NCI-H2171 (cell line): ENCODE results near the gene RAD51C.
"Not testable (repeated sequence)": the region's sequence is repeated elsewhere in the genome, so short reads cannot be mapped to it uniquely, and the experiment has no call there.

Experiments
- DNase-seq: peaks from one replicate; lab custom pipeline; 2025; lab: John Stamatoyannopoulos, UW

RAD51C gene

DNA sequence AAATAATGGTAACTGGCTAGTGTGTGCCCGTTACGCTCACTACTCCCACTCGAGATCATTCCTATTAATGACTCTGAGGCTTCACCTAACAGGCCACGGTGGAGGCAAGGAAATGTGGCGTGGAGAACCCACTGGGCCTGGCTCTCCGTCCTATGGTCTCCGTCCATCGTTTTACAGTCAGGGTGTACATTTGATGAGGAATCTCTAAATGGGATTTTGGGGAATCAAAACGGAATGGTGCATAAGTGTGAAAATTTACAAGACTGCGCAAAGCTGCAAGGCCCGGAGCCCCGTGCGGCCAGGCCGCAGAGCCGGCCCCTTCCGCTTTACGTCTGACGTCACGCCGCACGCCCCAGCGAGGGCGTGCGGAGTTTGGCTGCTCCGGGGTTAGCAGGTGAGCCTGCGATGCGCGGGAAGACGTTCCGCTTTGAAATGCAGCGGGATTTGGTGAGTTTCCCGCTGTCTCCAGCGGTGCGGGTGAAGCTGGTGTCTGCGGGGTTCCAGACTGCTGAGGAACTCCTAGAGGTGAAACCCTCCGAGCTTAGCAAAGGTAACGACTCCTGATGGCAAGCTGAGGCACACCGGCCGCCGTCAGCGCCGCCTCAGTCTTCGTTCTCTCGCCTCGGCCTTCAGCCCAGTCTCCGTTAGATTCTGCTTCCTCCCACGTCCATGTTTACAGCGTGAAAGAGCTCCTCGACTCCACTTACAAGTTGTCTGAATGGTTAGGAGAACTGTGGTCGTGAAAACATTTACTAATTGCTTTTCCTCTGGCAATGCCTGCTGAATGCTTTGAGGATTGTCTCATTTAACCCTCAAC is at the start of gene RAD51C:
TSS of gene RAD51C (plus strand) at position 364 of the 817 bp plus-strand sequence. CDS start at position 406, 42 bp downstream.
- DNase-seq = peak; percentile 96

DNA sequence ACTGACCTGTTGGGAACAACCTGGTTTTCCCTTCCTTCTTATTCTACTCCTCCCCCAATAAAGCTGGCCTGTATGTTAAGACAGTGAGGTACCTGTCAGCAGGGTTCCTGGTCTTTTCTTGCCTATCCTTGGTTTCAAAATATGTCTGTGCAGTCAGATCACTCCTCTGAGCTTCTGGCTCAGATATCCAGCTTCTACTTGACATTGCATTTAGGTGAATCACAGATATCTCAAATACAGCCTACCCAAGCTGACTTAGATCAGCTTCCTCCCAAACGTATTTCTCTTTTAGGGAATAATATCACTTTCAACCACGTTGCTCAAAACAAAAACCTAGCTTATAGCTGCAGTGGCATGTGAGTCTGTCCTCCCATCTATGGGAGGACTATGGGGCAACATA is 49.3 kb upstream of the RAD51C start:
- no peak for DNase-seq

DNA sequence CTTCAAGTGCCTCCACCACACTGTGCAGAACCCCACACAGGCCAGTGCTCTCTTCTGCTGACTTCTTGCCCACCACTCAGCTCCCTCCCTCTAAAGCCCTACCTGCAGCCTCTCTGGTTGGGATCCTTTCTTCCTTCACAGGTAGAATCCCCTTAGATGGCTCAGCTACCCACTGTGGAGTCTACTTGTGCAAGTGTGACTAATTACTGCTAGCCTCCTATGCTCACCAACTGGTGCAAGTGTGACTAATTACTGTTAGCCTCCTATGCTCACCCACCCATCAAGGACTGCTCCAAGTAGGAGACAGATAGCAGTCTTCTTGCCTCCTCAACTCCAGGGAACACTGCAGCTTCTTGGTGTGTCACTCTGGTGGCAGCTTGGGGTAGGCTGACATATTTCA is 44.2 kb upstream of the RAD51C start:
- no peak for DNase-seq

DNA sequence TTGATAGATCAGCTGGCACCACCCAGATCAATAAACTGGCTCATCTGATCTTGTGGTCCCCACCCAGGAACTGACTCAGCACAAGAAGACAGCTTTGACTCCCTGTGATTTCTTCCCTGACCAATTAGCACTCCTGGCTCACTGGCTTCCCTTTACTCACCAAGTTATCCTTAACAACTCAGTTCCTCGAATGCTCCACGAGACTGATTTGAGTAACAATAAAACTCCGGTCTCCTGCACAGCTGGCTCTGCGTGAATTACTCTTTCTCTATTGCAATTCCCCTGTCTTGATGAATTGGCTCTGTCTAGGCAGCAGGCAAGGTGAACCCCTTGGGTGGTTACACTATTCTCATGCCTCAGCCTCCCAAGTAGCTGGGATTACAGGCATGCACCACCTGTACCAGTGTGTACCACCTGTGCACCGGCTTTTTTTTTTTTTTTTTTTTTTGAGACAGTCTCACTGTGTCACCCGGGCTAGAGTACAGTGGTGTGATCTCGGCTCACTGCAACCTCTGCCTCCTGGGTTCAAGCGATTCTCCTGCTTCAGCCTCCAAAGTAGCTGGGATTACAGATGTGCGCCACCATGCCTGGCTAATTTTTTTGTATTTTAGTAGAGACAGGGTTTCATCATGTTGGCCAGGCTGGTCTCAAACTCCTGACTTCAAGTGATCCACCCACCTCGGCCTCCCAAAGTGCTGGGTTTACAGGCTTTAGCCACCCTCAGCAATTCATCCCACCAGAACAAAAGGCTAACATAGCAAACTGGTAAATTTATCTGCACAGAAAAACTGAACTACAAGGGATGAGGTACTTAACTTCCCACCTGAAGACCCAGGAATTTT is 34.2 kb upstream of the RAD51C start:
- DNase-seq = peak; percentile 2

- peak; percentile 90 for DNase-seq
Observed at GRCh38 chr17:58658804-58659713, 33.3 kb upstream of the RAD51C start.

DNA sequence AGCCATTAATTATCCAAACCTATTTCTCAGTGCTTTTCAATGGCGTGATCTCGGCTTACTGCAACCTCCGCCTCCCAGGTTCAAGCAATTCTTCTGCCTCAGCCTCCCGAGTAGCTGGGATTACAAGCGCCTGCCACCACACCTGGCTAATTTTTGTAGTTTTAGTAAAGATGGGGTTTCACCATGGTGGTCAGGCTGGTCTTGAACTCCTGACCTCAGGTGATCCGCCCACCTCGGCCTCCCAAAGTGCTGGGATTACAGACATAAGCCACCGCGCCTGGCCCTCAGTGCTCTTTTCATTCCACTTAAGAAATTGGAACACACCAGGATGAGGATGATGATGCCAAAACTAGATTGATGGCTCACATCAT is 32.7 kb upstream of the RAD51C start:
- not testable (repeated sequence) for DNase-seq

DNA sequence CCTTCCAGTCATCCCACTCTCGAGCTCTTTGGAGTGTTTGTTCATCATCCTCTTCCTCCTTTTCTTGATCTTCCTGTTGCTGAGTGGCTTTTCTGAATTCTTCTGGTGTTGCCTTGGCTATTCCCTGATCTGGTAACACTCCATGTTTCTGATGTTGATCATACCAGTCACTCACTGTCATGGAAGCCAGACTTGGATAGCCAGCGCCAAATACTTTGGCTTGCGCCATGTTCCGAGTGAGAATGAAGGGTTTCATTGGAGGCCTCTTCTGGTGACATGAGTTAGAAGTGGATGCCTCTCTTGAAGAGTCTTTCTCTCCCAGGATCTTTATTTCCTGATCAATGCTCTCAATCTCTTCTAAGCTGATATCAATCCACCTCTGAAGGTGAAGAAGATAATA is 31.8 kb upstream of the RAD51C start:
- no peak for DNase-seq

DNA sequence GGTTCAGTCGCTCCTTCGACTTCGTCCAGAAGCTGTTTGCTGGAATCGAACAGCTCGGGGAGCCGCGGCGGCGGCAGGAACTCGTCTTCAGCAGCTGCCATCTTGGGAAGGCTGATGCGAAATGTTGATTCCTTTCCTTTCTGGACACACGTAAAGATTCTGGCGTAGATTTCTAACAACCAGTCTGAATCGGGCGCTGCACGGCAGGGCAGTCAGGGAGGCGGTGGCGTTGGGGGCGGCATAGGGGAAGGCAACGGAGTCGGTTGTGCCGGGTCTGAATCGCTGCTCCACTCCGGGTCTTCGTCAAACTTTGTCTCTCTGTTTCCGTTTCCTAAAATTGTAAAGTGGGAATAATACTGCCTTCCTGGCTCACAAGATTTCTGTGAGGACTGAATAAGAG is 30.9 kb upstream of the RAD51C start:
- DNase-seq = no peak

GRCh38 chr17:58664302-58664701 is 28.1 kb upstream of the RAD51C start:
- no peak for DNase-seq

DNA sequence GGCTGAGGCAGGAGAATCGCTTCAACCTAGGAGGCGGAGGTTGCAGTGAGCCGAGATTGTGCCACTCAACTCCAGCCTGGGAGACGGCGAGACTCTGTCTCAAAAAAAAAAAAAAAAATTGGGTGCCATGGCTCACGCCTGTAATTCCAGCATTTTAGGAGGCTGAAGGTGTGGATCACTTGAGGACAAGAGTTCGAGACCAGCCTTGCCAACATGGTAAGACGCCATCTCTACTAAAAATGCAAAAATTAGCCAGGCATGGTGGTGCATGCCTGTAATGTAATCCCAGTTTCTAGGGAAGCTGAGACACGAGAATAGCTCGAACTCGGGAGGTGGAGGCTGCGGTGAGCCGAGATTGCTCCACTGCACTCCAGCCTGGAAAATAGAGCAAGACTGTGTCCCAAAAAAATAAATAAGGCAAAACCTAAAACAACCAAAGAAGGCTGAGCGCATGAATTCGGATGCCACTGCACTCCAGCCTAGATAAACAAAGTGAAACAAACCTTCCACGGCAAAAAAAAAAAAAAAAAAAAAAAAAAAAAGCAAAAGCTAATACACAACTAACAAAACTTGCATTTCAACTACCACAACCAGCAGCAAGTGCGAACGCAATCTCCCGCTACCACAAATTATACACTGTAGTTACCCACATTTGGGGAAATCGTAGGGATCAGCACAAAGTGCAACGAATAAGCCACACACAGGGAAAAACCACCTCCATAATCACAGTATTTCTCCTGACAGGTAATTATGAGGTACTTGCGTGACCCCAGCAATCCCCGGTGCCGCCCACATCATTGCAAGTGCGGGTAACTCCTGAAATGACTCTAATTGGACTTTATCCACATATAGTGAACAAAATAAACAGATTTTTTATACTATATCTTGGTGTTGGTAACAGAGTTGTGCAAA is 26.2 kb upstream of the RAD51C start:
- no peak for DNase-seq

DNA sequence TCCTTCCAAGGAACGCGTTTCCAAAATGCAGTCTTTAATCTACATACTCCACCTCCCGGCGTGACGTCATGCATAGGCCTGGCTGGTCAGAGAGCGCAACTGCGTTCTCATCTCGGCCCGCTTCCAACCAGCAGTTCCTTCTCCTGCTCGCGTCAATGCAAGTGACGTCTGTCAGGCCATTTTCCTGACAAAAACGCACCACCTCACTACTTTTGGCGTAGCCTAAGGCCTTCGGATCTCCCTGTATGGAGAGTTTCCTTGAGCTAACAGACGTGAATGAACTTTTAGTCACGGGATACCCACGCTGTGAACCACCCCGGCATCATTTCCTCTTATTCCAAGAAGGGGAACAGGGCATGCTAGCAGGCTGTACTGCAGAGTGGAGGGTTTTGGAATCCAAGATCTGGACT is 25.5 kb upstream of the RAD51C start:
- no peak for DNase-seq

DNA sequence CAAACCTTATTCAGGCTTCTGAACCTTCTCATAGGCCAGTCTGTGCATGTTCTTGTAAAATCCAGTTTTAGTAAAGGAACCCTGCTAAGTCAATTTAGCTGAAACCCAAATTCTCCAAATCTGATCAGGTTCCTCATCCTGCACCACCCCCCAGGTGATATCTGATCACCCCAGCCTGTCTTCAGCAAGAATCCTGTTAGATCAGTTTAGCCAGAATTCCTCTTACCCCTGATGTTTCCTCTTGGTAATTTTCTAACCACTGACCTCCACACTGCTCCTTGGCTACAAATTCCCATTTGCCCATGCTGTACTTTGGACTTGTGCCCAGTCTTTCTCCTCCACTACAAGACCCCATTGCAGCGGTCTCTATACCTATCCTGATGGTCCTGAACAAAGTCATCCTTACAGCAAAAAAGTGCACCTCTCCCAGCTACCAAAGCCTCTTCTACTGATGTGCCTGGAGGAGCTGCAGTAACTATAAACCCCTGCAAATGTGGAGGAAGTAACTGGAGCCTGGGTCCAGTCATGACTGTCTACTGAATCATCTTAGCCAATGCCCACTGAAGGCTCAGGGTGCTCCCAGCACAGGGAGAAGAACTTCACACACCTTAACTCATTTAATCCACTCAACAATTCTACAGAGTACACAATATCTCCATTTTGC is 24.3 kb upstream of the RAD51C start:
- DNase-seq = no peak

- no peak for DNase-seq
Observed at GRCh38 chr17:58668598-58668935, 23.8 kb upstream of the RAD51C start.

DNA sequence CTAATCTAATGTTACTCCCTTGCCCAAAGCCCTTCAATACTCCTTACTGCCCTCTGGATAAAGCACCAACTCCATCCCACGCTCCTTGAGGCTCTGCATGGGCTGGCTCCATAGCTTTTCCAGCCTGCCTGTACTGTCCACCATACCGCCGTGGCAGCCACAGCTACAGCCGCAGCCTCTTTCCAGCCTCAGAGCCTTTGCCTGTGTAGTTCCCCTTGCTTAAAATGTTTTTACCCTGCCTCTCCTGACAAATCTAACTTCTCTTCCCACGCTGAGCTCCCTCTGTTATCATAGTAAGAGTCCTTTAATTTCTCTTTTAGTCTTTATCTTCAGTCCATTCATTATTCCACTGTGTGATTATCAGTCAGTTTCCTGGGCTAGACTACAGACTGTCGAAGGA is 22.5 kb upstream of the RAD51C start:
- no peak for DNase-seq

DNA sequence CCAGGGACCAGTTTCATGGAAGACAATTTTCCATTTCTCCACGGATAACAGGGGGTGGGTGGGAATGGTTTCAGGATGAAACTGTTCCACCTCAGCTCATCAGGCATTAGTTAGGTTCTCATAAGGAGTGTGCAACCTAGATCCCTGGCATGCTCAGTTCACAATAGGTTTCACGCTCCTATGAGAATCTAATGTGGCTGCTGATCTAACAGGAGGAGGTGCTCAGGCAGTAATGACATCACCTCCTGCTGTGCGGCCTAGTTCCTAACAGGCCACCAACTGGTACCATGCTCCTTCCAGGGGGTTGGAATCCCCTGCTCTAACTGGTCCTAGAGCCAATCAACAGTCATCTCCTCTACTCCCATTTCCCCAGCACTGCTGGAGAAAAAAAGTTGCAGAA is 20.4 kb upstream of the RAD51C start:
- DNase-seq = no peak

DNA sequence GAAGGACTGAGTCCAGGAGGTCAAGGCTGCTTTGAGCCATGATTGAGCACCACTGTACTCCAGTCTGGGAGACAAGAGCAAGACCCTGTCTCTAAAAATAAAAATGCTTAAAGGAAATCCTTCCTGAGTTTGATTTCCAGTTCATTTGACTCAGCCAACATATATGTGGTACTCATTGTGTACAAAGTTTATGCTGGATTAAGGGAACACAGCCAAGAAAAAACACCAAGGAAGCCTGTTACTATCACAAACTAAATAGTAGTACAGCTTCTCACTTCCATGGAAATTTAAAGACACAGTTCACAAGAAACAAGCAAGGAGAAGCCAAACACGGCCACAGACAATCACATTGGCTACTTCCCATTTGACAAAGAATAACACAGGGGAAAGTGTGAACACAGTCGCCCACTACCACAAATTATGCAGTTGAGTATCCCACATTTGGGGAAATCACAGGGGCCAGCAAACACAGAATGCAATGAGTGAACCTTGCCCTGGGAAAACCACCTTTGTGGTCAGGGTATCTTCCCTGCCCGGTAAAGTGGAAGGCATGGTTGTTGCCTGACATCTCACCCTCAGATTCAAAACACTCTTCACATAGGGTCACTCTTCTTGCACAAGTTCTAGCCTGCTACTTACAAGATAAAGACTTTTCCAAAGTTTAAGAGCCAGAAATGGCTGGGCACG is 15.1 kb upstream of the RAD51C start:
- no peak for DNase-seq

- DNase-seq = not testable (repeated sequence)
Observed at GRCh38 chr17:58678287-58678686, 14.1 kb upstream of the RAD51C start.

DNA sequence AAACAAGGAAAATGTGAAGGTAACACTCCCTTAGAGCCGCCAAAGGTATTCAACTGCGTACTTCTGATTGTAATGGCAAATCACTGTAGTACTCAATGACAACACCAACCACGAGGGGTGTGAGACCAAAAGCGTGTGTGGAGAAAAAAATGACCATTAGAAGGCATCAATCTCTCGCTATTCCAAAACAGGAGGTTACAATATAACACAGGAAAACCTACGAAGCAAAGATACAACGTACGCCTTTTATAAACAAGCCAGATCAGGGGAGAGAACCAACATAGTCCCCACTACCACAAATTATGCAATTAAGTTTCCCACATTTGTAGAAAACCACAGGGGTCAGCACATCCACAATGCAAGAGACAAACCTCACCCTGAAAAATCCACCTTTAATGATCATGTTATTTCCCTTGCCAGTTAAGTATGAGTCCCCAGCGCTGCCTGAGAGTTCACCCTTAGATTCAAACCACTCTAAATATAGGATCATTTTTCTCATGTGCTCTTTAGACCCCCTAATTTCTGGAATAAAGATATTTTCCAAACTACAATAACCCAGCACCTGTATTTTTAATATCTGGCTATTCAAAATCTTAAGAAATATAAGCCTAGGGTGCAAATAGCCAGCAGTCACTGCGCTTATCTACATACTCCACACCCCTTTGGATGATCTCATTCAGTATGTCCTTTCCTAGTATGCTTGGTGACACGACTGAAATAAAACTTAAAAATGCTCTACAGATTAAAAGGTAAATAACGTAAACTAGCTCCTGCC is 13.0 kb upstream of the RAD51C start:
- DNase-seq = no peak

GRCh38 chr17:58680038-58680369 is 12.4 kb upstream of the RAD51C start:
- DNase-seq = no peak
